GM15510 (cell line): ENCODE measurements around the gene CCNH.

Experiments
- POLR2A ChIP-seq: IDR thresholded peaks from 3 replicates; pipeline ENCODE4 v1.6.1; 2011; ENCODE audit warnings: borderline replicate concordance; ENCODE audit not compliant: insufficient read length; ENCODE audit errors: extremely low read depth

The CCNH gene

GRCh38 chr5:87411973-87412629 lies 629 bp downstream of the CCNH start:
- no peak for TF ChIP-seq POLR2A

GRCh38 chr5:87411586-87411972 lies 1.2 kb downstream of the CCNH start:
- no peak for TF ChIP-seq POLR2A

GRCh38 chr5:87410931-87411330 lies 1.8 kb downstream of the CCNH start:
- no peak for TF ChIP-seq POLR2A

- TF ChIP-seq POLR2A = no peak
Observed at GRCh38 chr5:87408204-87408603, 4.5 kb downstream of the CCNH start.

- no peak for TF ChIP-seq POLR2A
Observed at GRCh38 chr5:87405472-87406155, 7.1 kb downstream of the CCNH start.

- no peak for TF ChIP-seq POLR2A
Observed at GRCh38 chr5:87404359-87404758, 8.4 kb downstream of the CCNH start.

- TF ChIP-seq POLR2A = no peak
Observed at GRCh38 chr5:87403899-87404298, 8.8 kb downstream of the CCNH start.

- TF ChIP-seq POLR2A = no peak
Observed at GRCh38 chr5:87403409-87403808, 9.3 kb downstream of the CCNH start.

- no peak for TF ChIP-seq POLR2A
Observed at GRCh38 chr5:87401626-87402025, 11.1 kb downstream of the CCNH start.

- no peak for TF ChIP-seq POLR2A
Observed at GRCh38 chr5:87400305-87400899, 12.3 kb downstream of the CCNH start.

GRCh38 chr5:87399720-87400119 lies 13.0 kb downstream of the CCNH start:
- TF ChIP-seq POLR2A = no peak

- TF ChIP-seq POLR2A = no peak
Observed at GRCh38 chr5:87398981-87399614, 13.6 kb downstream of the CCNH start.

- no peak for TF ChIP-seq POLR2A
Observed at GRCh38 chr5:87394411-87395165, 18.1 kb downstream of the CCNH start.

GRCh38 chr5:87393331-87393730 lies 19.4 kb downstream of the CCNH start:
- no peak for TF ChIP-seq POLR2A

- no peak for TF ChIP-seq POLR2A
Observed at GRCh38 chr5:87392801-87393200, 19.9 kb downstream of the CCNH start.
